Fibroblast of pulmonary artery (primary cell): ENCODE measurements around the gene OLIG2.

ENCODE experiments used
- DNase-seq: peaks from one replicate; pipeline ENCODE4 v3.0.0-alpha.2; 2010; ENCODE audit warnings: low read depth
- H3K4me3 ChIP-seq: replicated peaks from 2 replicates; pipeline ENCODE4 v1.5.1; 2011; ENCODE audit warnings: low read depth, mild to moderate bottlenecking, control low read depth, low read length, moderate library complexity
- CTCF ChIP-seq: IDR thresholded peaks from 2 replicates; pipeline ENCODE4 v1.5.1; 2011; ENCODE audit warnings: mild to moderate bottlenecking, control low read depth, low read length, inconsistent platforms; ENCODE audit errors: missing control alignments

Gene OLIG2

GRCh38 chr21:33063375-33063883 lies 37.7 kb downstream of the OLIG2 start:
- no peak overlapping the region for H3K4me3 ChIP-seq
- DNase-seq = no peak
- no peak for TF ChIP-seq CTCF

GRCh38 chr21:33063907-33064622 lies 38.3 kb downstream of the OLIG2 start:
- no peak for TF ChIP-seq CTCF
- no peak overlapping the region for H3K4me3 ChIP-seq
- DNase-seq = no peak

- TF ChIP-seq CTCF = no peak
- no peak overlapping the region for H3K4me3 ChIP-seq
- DNase-seq = no peak
These were observed 39.1 kb downstream of the OLIG2 start for GRCh38 chr21:33064623-33065390.

- no peak overlapping the region for H3K4me3 ChIP-seq
- no peak for TF ChIP-seq CTCF
- no peak for DNase-seq
These were observed 41.3 kb downstream of the OLIG2 start for GRCh38 chr21:33067043-33067442.

GRCh38 chr21:33067457-33067856 lies 41.7 kb downstream of the OLIG2 start:
- no peak overlapping the region for H3K4me3 ChIP-seq
- TF ChIP-seq CTCF = no peak
- DNase-seq = no peak

GRCh38 chr21:33069243-33069642 lies 43.5 kb downstream of the OLIG2 start:
- DNase-seq = no peak
- H3K4me3 ChIP-seq = no peak overlapping the region
- TF ChIP-seq CTCF = no peak

- H3K4me3 ChIP-seq = no peak overlapping the region
- no peak for DNase-seq
- no peak for TF ChIP-seq CTCF
These were observed 43.9 kb downstream of the OLIG2 start for GRCh38 chr21:33069645-33069993.
